ENCODE measurements around the gene C16orf95. TPM values are rescaled to one million over a fixed set of nuclear protein-coding genes. Genes with fewer than 3 reads are reported as not detected.
"Not testable (repeated sequence)": the region's sequence is repeated elsewhere in the genome, so short reads cannot be mapped to it uniquely, and the experiment has no call there.

C16orf95 gene
- total RNA-seq, 1 experiment from 2014 or later = 6.6 TPM

GRCh38 chr16:87258653-87259052 is 58.5 kb downstream of the C16orf95 start:
- H3K4me3 ChIP-seq, H3K27me3 ChIP-seq, H3K9me3 ChIP-seq, DNase-seq, H3K36me3 ChIP-seq: not testable (repeated sequence)

- Histone ChIP-seq H3K36me3 (no peaks in the 10 kb centered on the region), H3K4me3 (no peak overlapping the region)
- DNase-seq = no peak
Observed at GRCh38 chr16:87255866-87256265, 61.3 kb downstream of the C16orf95 start.

GRCh38 chr16:87254734-87255133 is 62.5 kb downstream of the C16orf95 start:
- H3K27me3 ChIP-seq = no peaks in the 10 kb centered on the region
- H3K9me3 ChIP-seq = no peaks in the 10 kb centered on the region
- H3K4me3 ChIP-seq = no peak overlapping the region
- no peaks in the 10 kb centered on the region for H3K36me3 ChIP-seq
- no peak for DNase-seq

More at GRCh38 chr16:87255866-87256265, 61.3 kb downstream of the C16orf95 start:
- Histone ChIP-seq H3K27me3 (no peaks in the 10 kb centered on the region), H3K9me3 (no peaks in the 10 kb centered on the region)

- Histone ChIP-seq H3K27me3 (no peaks in the 10 kb centered on the region), H3K9me3 (no peaks in the 10 kb centered on the region), H3K4me3 (no peak overlapping the region), H3K36me3 (no peaks in the 10 kb centered on the region)
- no peak for DNase-seq
Observed at GRCh38 chr16:87254296-87254695, 62.9 kb downstream of the C16orf95 start.

GRCh38 chr16:87253536-87253935 is 63.7 kb downstream of the C16orf95 start:
- no peaks in the 10 kb centered on the region for H3K36me3 ChIP-seq
- DNase-seq = no peak
- no peak overlapping the region for H3K4me3 ChIP-seq
- H3K27me3 ChIP-seq = no peaks in the 10 kb centered on the region
- H3K9me3 ChIP-seq = no peaks in the 10 kb centered on the region

Other genes starting within 250 kb of the C16orf95 start
- gene FBXO31, start 66.4 kb upstream of the C16orf95 start, total RNA-seq (2014; rRNA removed; shearing (Covaris generic); ENCODE audit: low replicate concordance) = 12.6 and 33.4 TPM in 2 replicates
- gene MAP1LC3B, start 74.9 kb upstream of the C16orf95 start, total RNA-seq (2014; rRNA removed; shearing (Covaris generic); ENCODE audit: low replicate concordance) = 7.9 and 16.0 TPM in 2 replicates
- gene ZCCHC14, start 175.6 kb upstream of the C16orf95 start, total RNA-seq (2014; rRNA removed; shearing (Covaris generic); ENCODE audit: low replicate concordance) = 2.6 and 3.0 TPM in 2 replicates